Epithelial cell of proximal tubule (primary cell): ENCODE results near the gene PRKAR1B. TPM values are rescaled to one million over a fixed set of nuclear protein-coding genes. Genes with fewer than 3 reads are reported as not detected.

Experiments used
- DNase-seq: peaks from one replicate; pipeline ENCODE4 v3.0.0-alpha.2; 2011; ENCODE audit warnings: low read depth
- H3K4me3 ChIP-seq: 2 replicates; pipeline ENCODE4 v1.5.1; 2011; ENCODE audit warnings: low read depth, mild to moderate bottlenecking, low read length
- CTCF ChIP-seq: conservative IDR thresholded peaks from 2 replicates; pipeline ENCODE4 v1.5.1; 2012; ENCODE audit warnings: low read depth, mild to moderate bottlenecking, low read length
- total RNA-seq: library from RNA; depleted of rRNA; stranded (reverse); fragments of >200 nt; gene quantifications from 2 replicates; pipeline ENCODE4 v1.2.3, GENCODE V29; 2015

The PRKAR1B gene
- total RNA-seq, 1 donor from 2014 or later, result 12.2 TPM

GRCh38 chr7:500521-501420, 226.3 kb downstream of the PRKAR1B start:
- no peak for DNase-seq
- TF ChIP-seq CTCF, result no peak
- no peak overlapping the region for H3K4me3 ChIP-seq

GRCh38 chr7:499853-500485, 227.1 kb downstream of the PRKAR1B start:
- no peak overlapping the region for H3K4me3 ChIP-seq
- DNase-seq, result no peak
- TF ChIP-seq CTCF, result no peak

Other genes with a start within 250 kb of the PRKAR1B start
- 11.6 and 27.3 TPM in 2 replicates for gene PDGFA, start 207.4 kb downstream of the PRKAR1B start, total RNA-seq
- gene DNAAF5, start 582 bp downstream of the PRKAR1B start, total RNA-seq, result 64.1 and 83.6 TPM in 2 replicates
- 117 and 270 TPM in 2 replicates for gene SUN1, start 105.2 kb upstream of the PRKAR1B start, total RNA-seq
- gene GET4, start 149.3 kb upstream of the PRKAR1B start, total RNA-seq, result 32.6 and 42.2 TPM in 2 replicates
- 3.9 and 7.2 TPM in 2 replicates for gene ADAP1, start 227.4 kb upstream of the PRKAR1B start, total RNA-seq
- 4.6 and 5.4 TPM in 2 replicates for gene COX19, start 248.3 kb upstream of the PRKAR1B start, total RNA-seq